Tibial nerve (tissue), 4 donors: ENCODE results near the gene SUPT7L. TPM values are rescaled to one million over a fixed set of nuclear protein-coding genes. Genes with fewer than 3 reads are reported as not detected.

Experiments
- DNase-seq, 2 donors: peaks; one replicate each; pipeline ENCODE4 v3.0.0-alpha.2; 2019; ENCODE audit warnings: low spot score in 2 of 2
- H3K27ac ChIP-seq, 4 donors: fragments of 200-600 bp; sonication (generic) in 3 of 4; one replicate each; pipeline ENCODE4 v1.5.1; 2017 to 2019; ENCODE audit warnings: mild to moderate bottlenecking in 1 of 4
- H3K27me3 ChIP-seq, 2 donors: fragments of 200-600 bp; sonication (generic) in 1 of 2; one replicate each; pipeline versions ENCODE4 v1.5.1 to v1.6.0; 2017 to 2019
- H3K36me3 ChIP-seq, 3 donors: fragments of 200-600 bp; sonication (generic); one replicate each; pipeline ENCODE4 v1.5.1; 2018 to 2019
- H3K4me1 ChIP-seq, 4 donors: fragments of 200-600 bp; sonication (generic) in 3 of 4; one replicate each; pipeline ENCODE4 v1.5.1; 2017 to 2019
- H3K4me3 ChIP-seq, 4 donors: fragments of 200-600 bp; sonication (generic) in 3 of 4; one replicate each; pipeline ENCODE4 v1.5.1; 2017 to 2019; ENCODE audit warnings: mild to moderate bottlenecking in 1 of 4, moderate library complexity in 1 of 4
- H3K9me3 ChIP-seq, 4 donors: fragments of 200-600 bp; sonication (generic) in 3 of 4; one replicate each; pipeline ENCODE4 v1.5.1; 2017 to 2019
- CTCF ChIP-seq, 5 experiments: fragments of 200-600 bp in 3 of 5; fragments of 450-650 bp in 2 of 5; sonication (generic) in 3 of 5; IDR thresholded peaks; one replicate each; pipeline ENCODE4 v1.5.1; 2016 to 2019; ENCODE audit warnings: antibody characterized with exemption in 5 of 5, mild to moderate bottlenecking in 3 of 5, moderate library complexity in 2 of 5
- EP300 ChIP-seq, 2 donors: sonication (generic); formaldehyde crosslinking; IDR thresholded peaks; one replicate each; pipeline ENCODE4 v1.6.1; 2017; ENCODE audit warnings: antibody characterized with exemption in 2 of 2, mild to moderate bottlenecking in 1 of 2
- POLR2A ChIP-seq, 2 donors: fragments of 450-650 bp; IDR thresholded peaks; one replicate each; pipeline ENCODE4 v1.6.1; 2017; ENCODE audit warnings: antibody characterized with exemption in 2 of 2, mild to moderate bottlenecking in 2 of 2, moderate library complexity in 2 of 2
- WGBS, 2 donors: methylation state at CpG; one replicate each; pipeline ENCODE4 v1.1.5; 2018; 5-methylcytosine and 5-hydroxymethylcytosine counted together
- total RNA-seq, 4 donors: library from RNA; depleted of rRNA; stranded (reverse); fragments of >200 nt; gene quantifications; one replicate each; pipeline ENCODE4 v1.1.0, GENCODE V29; 2016

SUPT7L gene
- total RNA-seq, 4 donors from 2014 or later, result 30.2 to 36.3 (median 33.8) TPM

- Histone ChIP-seq H3K27me3 (no peaks in the 10 kb centered on the region), H3K27ac (no peak overlapping the region), H3K36me3 (peaks cover 0 to 100% (median 21%) of the 10 kb centered on the region in 3 donors), H3K9me3 (no peaks in the 10 kb centered on the region), H3K4me3 (no peak overlapping the region), H3K4me1 (no peaks in the 10 kb centered on the region)
- DNase-seq, result no peak
- TF ChIP-seq EP300 (IDR thresholded peaks at IDR 0.05) (no peak), CTCF (IDR thresholded peaks at IDR 0.05) (no peak), POLR2A (IDR thresholded peaks at IDR 0.05) (no peak)
- 74 to 79% methylated on average over 4 of the region's 4 CpGs for WGBS, 2 donors
Observed at GRCh38 chr2:27651056-27651455, 12.4 kb downstream of the SUPT7L start.

GRCh38 chr2:27647737-27648136 lies 15.7 kb downstream of the SUPT7L start:
- Histone ChIP-seq H3K9me3 (no peaks in the 10 kb centered on the region), H3K36me3 (peaks cover 0 to 97% (median 19%) of the 10 kb centered on the region in 3 donors), H3K27me3 (no peaks in the 10 kb centered on the region), H3K4me3 (no peak overlapping the region), H3K27ac (no peak overlapping the region), H3K4me1 (no peaks in the 10 kb centered on the region)
- WGBS, 2 donors, result 89 to 91% methylated on average over 4 of the region's 4 CpGs
- TF ChIP-seq EP300 (IDR thresholded peaks at IDR 0.05), result no peak
- TF ChIP-seq CTCF (IDR thresholded peaks at IDR 0.05), result no peak
- no peak for TF ChIP-seq POLR2A (IDR thresholded peaks at IDR 0.05)
- DNase-seq, result no peak

GRCh38 chr2:27647289-27647688 lies 16.1 kb downstream of the SUPT7L start:
- Histone ChIP-seq H3K36me3 (peaks cover 0 to 97% (median 14%) of the 10 kb centered on the region in 3 donors), H3K4me1 (no peaks in the 10 kb centered on the region), H3K27ac (no peak overlapping the region), H3K27me3 (no peaks in the 10 kb centered on the region), H3K9me3 (no peaks in the 10 kb centered on the region), H3K4me3 (no peak overlapping the region)
- TF ChIP-seq CTCF (IDR thresholded peaks at IDR 0.05), result no peak
- no peak for TF ChIP-seq POLR2A (IDR thresholded peaks at IDR 0.05)
- no peak for TF ChIP-seq EP300 (IDR thresholded peaks at IDR 0.05)
- no peak for DNase-seq

- TF ChIP-seq CTCF (IDR thresholded peaks at IDR 0.05) (no peak), EP300 (IDR thresholded peaks at IDR 0.05) (no peak), POLR2A (IDR thresholded peaks at IDR 0.05) (no peak)
- H3K27me3 ChIP-seq, result no peaks in the 10 kb centered on the region
- H3K27ac ChIP-seq, result no peak overlapping the region
- H3K4me3 ChIP-seq, result no peak overlapping the region
- DNase-seq, result no peak
- H3K9me3 ChIP-seq, result no peaks in the 10 kb centered on the region
- H3K36me3 ChIP-seq, result peaks cover 0 to 97% (median 14%) of the 10 kb centered on the region in 3 donors
- H3K4me1 ChIP-seq, result no peaks in the 10 kb centered on the region
Observed at GRCh38 chr2:27645197-27645596, 18.2 kb downstream of the SUPT7L start.

- Histone ChIP-seq H3K27me3 (no peaks in the 10 kb centered on the region), H3K36me3 (peaks cover 0 to 97% (median 4%) of the 10 kb centered on the region in 3 donors), H3K27ac (no peak overlapping the region), H3K4me1 (no peaks in the 10 kb centered on the region), H3K9me3 (no peaks in the 10 kb centered on the region), H3K4me3 (no peak overlapping the region)
- no peak for DNase-seq
- 88 to 92% methylated on average over 2 of the region's 2 CpGs for WGBS, 2 donors
- TF ChIP-seq POLR2A (IDR thresholded peaks at IDR 0.05) (no peak), EP300 (IDR thresholded peaks at IDR 0.05) (no peak), CTCF (IDR thresholded peaks at IDR 0.05) (no peak)
Observed at GRCh38 chr2:27640722-27641245, 22.6 kb downstream of the SUPT7L start.
